Measurements from ENCODE around the gene FAM209B.
"Not testable (repeated sequence)": the region's sequence is repeated elsewhere in the genome, so short reads cannot be mapped to it uniquely, and the experiment has no call there.

FAM209B gene

GRCh38 chr20:56532946-56533345 is at the start of gene FAM209B:
TSS of gene FAM209B (plus strand) at chr20:56533246. CDS start at chr20:56533342, 96 bp downstream.
- not testable (repeated sequence) for DNase-seq

GRCh38 chr20:56483970-56484369 is 49.1 kb upstream of the FAM209B start:
- no peak for DNase-seq

GRCh38 chr20:56487216-56487615 is 45.8 kb upstream of the FAM209B start:
- no peak for DNase-seq

- no peak for DNase-seq
Observed at GRCh38 chr20:56488566-56488965, 44.5 kb upstream of the FAM209B start.

- DNase-seq = no peak
Observed at GRCh38 chr20:56501116-56501515, 31.9 kb upstream of the FAM209B start.

GRCh38 chr20:56503916-56504315 is 29.1 kb upstream of the FAM209B start:
- no peak for DNase-seq

GRCh38 chr20:56504373-56505005 is 28.6 kb upstream of the FAM209B start:
- no peak for DNase-seq

- no peak for DNase-seq
Observed at GRCh38 chr20:56506103-56506502, 26.9 kb upstream of the FAM209B start.

- no peak for DNase-seq
Observed at GRCh38 chr20:56511926-56512325, 21.1 kb upstream of the FAM209B start.

GRCh38 chr20:56513161-56514150 is 19.6 kb upstream of the FAM209B start:
- no peak for DNase-seq

GRCh38 chr20:56516631-56517030 is 16.4 kb upstream of the FAM209B start:
- DNase-seq = no peak

GRCh38 chr20:56517211-56517610 is 15.8 kb upstream of the FAM209B start:
- DNase-seq = no peak

GRCh38 chr20:56517641-56518040 is 15.4 kb upstream of the FAM209B start:
- no peak for DNase-seq

- DNase-seq = no peak
Observed at GRCh38 chr20:56518126-56518525, 14.9 kb upstream of the FAM209B start.

- no peak for DNase-seq
Observed at GRCh38 chr20:56518721-56519398, 14.2 kb upstream of the FAM209B start.

GRCh38 chr20:56519551-56519950 is 13.5 kb upstream of the FAM209B start:
- no peak for DNase-seq

- DNase-seq = no peak
Observed at GRCh38 chr20:56520180-56520579, 12.9 kb upstream of the FAM209B start.

- not testable (repeated sequence) for DNase-seq
Observed at GRCh38 chr20:56520746-56521354, 12.2 kb upstream of the FAM209B start.

- DNase-seq = no peak
Observed at GRCh38 chr20:56522311-56522710, 10.7 kb upstream of the FAM209B start.

- not testable (repeated sequence) for DNase-seq
Observed at GRCh38 chr20:56524444-56524843, 8.6 kb upstream of the FAM209B start, which contains the start of gene FAM209A. TSS of gene FAM209A (plus strand) at chr20:56524744. CDS start at chr20:56524809, 65 bp downstream.

- no peak for DNase-seq
Observed at GRCh38 chr20:56527521-56527920, 5.5 kb upstream of the FAM209B start.

- DNase-seq = no peak
Observed at GRCh38 chr20:56537997-56538396, 5.0 kb downstream of the FAM209B start.

- DNase-seq = no peak
Observed at GRCh38 chr20:56540415-56540814, 7.4 kb downstream of the FAM209B start.
